Dermis blood vessel endothelial cell (primary cell): ENCODE results near the gene ANAPC1. TPM values are rescaled to one million over a fixed set of nuclear protein-coding genes. Genes with fewer than 3 reads are reported as not detected.
A peak's percentile ranks its signal among the peaks of the same experiment; 100 is the strongest.
"Not testable (repeated sequence)": the region's sequence is repeated elsewhere in the genome, so short reads cannot be mapped to it uniquely, and the experiment has no call there.

Experiments used
- DNase-seq: peaks from one replicate; pipeline ENCODE4 v3.0.0; 2010
- total RNA-seq: library from RNA; depleted of rRNA; stranded (reverse); fragments of >200 nt; gene quantifications from 2 replicates; pipeline ENCODE4 v1.2.3, GENCODE V29; 2014

ANAPC1 gene, protein sequence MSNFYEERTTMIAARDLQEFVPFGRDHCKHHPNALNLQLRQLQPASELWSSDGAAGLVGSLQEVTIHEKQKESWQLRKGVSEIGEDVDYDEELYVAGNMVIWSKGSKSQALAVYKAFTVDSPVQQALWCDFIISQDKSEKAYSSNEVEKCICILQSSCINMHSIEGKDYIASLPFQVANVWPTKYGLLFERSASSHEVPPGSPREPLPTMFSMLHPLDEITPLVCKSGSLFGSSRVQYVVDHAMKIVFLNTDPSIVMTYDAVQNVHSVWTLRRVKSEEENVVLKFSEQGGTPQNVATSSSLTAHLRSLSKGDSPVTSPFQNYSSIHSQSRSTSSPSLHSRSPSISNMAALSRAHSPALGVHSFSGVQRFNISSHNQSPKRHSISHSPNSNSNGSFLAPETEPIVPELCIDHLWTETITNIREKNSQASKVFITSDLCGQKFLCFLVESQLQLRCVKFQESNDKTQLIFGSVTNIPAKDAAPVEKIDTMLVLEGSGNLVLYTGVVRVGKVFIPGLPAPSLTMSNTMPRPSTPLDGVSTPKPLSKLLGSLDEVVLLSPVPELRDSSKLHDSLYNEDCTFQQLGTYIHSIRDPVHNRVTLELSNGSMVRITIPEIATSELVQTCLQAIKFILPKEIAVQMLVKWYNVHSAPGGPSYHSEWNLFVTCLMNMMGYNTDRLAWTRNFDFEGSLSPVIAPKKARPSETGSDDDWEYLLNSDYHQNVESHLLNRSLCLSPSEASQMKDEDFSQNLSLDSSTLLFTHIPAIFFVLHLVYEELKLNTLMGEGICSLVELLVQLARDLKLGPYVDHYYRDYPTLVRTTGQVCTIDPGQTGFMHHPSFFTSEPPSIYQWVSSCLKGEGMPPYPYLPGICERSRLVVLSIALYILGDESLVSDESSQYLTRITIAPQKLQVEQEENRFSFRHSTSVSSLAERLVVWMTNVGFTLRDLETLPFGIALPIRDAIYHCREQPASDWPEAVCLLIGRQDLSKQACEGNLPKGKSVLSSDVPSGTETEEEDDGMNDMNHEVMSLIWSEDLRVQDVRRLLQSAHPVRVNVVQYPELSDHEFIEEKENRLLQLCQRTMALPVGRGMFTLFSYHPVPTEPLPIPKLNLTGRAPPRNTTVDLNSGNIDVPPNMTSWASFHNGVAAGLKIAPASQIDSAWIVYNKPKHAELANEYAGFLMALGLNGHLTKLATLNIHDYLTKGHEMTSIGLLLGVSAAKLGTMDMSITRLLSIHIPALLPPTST (N-terminal part only)
- 80.2 and 83.0 TPM in 2 replicates for total RNA-seq

DNA sequence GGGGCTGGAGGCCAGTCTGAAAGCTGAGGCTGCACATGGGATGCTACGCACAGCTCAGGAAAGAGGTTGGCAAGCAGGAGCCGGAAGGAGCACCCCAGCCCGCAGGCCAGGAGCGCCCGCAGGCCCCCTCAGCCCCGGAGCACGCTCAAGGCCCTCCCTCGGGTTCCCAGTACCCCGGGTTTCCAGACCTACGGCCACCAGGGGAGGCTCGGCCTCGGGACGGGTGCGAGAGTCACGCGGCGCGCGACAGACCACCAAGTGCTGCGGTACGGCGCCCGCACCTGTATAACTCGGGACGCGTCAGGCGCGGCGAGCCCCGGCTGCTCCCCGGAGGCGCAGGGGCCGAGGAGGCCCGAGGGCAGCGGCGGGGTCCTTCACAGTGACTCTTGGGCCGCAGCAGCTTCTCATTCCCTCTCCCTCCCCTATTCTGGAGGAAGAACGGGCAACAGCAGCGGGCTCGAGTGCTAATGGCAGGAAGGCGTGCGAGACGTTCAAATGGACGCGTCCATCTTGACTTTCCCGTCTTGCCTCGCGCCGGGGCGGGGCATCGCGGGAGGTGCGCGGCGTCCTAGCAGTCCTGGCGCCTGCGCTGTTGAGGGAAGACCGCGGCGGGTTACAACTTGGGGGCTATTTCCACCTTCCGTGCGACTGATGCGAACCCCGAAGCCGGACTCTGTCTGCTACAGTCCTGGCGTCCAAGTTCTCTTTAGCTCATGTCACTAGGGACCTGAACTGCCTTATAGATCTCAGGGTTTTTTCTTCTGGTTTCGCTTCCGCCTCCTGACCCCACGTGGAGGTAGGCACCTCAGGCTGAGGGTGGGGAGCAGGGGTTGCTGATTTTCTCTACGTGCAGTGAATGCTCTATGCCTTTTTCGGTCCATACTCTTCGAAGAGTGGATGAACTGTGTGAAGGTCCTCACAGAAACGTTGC is at the start of gene ANAPC1:
ANAPC1 (minus strand) TSS at position 533 of the 931 bp plus-strand sequence. CDS start 3,368 bp downstream, outside the sequence.
- DNase-seq, result peak; percentile 90

DNA sequence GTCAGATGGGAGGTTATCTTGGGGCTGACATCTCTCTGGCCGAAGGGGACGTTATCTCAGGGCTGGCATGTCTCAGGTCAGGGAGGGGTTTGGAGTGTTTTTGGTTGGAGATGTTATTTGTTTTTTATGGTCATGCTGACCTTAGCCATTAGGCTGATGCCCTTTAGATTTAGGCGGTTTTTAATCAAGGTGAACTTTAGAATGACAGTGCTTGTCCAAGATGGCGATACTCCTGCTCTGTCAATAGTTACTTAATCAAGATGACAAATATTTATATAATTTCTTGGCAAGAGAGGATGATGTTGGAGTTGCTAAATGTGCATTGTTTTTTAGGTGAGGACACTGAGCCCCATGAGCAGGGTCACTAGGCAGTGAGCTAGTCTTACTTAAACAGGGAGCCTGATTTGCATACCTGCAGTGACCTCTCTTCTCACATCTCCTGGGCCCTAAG is 48.9 kb upstream of the ANAPC1 start:
- DNase-seq, result no peak

DNA sequence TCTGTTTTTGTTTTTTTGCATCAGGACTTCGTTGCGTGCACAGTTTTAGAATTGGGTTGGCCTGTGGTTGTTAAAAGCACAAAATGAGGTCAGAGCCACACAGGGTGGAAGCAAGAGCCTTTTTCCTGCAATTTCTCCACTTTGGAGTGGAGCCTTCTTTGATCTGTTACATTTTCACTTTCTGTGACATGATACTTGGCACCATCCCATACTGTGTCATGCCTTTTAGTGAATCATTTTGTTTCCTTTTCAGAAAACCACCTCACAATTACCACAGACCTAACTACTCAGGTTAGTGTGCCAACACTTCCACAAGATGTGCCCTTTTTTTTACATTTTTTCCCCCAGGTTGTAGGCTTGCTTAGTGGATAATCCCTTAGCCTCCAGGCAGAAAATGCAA is 46.9 kb upstream of the ANAPC1 start:
- peak; percentile 77 for DNase-seq

- no peak for DNase-seq
Observed at GRCh38 chr2:111930409-111930808, 46.4 kb upstream of the ANAPC1 start.

- DNase-seq, result no peak
Observed at GRCh38 chr2:111927723-111928122, 43.7 kb upstream of the ANAPC1 start.

DNA sequence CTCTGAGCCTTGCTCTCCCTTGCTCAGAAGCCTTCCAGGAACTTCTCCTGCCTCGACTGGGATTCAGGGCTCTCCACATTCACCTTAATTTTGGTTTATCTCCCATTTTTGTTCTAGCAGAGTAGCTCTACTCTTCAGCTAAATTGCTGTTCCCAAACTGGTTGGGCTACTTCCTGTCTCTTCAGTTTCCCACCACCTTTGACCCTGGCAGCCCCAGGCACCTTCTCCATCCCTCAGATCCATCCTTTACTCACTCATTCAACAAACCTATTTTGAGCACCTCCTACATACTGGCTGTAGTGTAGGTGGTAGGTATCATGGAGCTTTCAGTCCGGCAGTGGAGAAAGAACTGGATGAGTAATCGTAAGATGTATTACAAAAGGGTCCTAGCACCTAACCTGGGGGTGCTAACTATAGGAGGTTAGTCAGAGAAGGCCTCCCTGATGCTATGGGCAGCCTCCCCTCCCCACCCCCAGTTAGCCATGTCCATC is 40.7 kb upstream of the ANAPC1 start:
- no peak for DNase-seq

DNA sequence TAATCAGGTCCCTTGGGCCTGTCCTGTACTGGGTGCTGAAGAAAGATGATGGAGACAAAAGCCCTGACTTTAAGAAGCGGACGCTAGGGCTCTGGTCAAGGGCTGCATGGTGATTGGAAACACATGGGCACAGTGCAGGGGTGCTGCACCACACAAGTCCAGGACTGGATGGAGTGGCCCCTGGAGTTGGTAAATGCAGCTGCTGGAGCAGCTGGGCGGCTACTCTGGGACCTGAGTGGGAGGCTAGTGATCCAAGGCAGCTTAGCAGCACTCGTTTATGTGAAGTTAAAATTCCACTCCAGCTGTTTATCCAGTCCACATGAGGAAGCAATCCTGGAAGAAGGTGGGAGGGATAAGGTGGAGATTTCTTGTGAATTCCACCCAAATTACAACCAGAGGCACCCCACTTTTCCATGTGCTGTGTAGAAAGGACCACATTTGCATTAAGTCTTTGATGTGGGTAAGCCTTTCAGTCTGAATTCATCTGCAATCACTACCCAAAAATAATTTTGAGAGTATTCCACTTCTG is 39.3 kb upstream of the ANAPC1 start:
- no peak for DNase-seq

GRCh38 chr2:111919794-111920608 is 36.0 kb upstream of the ANAPC1 start:
- DNase-seq, result peak; percentile 82

DNA sequence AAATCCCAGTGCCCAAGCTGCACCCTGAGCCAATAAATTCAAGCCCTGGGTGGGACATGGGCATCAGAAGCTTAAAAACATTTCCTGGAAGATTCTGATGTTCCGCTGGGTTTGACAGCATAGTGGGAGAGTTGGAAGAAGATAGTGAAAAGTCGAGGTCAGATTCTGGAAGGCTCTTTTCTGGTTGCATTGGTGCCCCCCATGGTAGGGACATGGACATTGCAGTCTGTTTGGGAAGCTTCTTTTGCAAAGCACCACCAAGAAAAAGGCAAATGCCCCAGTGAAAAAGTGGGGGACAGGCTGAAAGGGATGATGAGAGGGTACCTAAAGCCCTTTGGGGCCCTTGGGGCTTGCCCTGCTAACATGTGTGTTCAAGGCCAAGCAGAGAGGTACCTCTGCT is 35.4 kb upstream of the ANAPC1 start:
- DNase-seq, result peak; percentile 31

DNA sequence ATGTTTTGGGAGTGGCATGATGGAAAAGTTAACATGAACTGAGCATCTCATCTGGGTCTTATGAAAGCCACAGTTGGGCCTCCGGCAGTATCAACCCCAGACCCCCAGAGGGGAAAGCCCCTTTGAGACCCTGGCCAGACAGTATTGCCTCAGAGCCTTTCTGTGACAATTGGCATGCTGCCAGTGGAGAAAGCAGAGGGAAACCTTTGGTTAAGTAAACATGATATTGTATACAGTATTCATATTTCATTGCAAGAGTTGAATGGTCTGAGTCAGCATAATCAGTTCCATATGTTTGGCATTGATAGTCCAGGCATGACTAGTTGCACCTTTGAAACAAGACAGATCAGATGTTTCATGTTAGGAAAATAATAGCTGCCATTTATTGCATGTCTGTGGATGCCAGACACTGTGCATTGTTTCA is 34.4 kb upstream of the ANAPC1 start:
- DNase-seq, result no peak

- no peak for DNase-seq
Observed at GRCh38 chr2:111917106-111917505, 33.1 kb upstream of the ANAPC1 start.

- DNase-seq, result no peak
Observed at GRCh38 chr2:111912547-111912946, 28.6 kb upstream of the ANAPC1 start.

DNA sequence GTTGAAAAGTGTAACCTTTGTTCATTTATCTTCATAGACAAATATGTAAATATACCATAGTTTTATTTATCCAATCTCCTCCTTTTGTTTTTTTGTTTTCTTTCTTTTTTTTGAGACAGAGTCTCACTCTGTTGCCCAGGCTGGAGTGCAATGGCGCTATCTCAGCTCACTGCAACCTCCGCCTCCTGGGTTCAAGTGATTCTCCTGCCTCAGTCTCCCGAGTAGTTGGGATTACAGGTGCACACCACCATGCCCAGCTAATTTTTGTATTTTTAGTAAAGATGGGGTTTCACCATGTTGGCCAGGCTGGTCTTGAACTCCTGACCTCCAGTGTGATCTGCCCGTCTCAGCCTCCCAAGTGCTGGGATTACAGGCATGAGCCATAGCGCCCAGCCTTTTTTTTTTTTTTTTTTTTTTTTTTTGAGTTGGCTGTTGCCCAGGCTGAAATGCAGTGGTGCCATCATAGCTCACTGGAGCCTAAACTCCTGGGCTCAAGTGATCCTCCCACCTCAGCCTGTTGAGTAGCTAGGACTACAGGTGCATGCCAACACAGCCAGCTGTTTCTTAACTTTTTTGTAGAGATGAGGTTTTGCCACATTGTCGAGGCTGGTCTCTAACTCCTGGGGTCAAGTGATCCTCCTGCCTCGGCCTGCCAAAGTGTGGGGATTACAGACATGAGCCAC is 27.4 kb upstream of the ANAPC1 start:
- DNase-seq, result not testable (repeated sequence)

- DNase-seq, result no peak
Observed at GRCh38 chr2:111910609-111911277, 26.8 kb upstream of the ANAPC1 start.

DNA sequence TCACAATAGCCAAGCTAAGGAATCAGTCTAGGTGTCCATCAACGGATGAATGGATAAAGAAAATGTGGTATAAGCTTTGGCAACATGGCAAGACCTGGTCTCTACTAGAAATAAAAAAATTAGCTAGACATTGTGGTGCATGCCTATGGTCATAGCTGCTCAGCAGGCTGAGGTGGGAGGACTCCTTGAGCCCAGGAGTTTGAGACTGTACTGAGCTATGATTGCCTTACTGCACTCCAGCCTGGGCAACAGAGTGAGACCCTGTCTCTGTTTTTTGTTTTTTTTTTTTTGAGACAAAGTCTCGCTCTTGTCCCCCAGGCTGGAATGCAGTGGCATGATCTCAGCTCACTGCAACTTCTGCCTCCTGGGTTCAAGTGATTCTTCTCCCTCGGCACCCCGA is 26.0 kb upstream of the ANAPC1 start:
- DNase-seq, result not testable (repeated sequence)

GRCh38 chr2:111909079-111909478 is 25.1 kb upstream of the ANAPC1 start:
- no peak for DNase-seq

DNA sequence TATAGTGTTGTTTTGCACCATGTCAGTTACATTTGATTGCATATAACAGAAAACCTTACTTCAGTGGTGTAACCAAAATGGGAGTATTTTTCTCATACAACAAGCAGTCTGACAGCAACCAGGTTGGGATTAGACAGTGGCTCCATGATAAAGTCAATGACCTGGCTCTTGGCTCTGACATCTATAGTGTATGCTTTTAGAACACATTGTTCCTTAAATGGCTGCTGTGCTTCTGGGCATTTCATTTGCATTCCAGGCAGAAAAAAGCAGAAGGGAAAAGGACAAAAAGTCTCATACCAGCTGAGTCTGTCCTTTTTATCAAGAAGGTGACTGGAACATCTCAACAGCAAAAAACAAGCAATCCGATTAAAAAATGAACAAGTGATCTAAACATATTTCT is 24.6 kb upstream of the ANAPC1 start:
- DNase-seq, result no peak

- DNase-seq, result peak; percentile 51
Observed at GRCh38 chr2:111905990-111906735, 22.2 kb upstream of the ANAPC1 start.
